WTC11 (cell line): ENCODE data around the gene PREPL. TPM values are rescaled to one million over a fixed set of nuclear protein-coding genes. Genes with fewer than 3 reads are reported as not detected.

Experiments used
- ATAC-seq: fragments of 200-7000 bp; cut with Tn5 transposase; 2 replicates; pipeline ENCODE4 v1.10.0; 2021; ENCODE audit warnings: mild to moderate bottlenecking, moderate library complexity
- CTCF ChIA-PET: fragments of 300-600 bp; sonication (Branson Sonifier 250); formaldehyde crosslinking; loops from one replicate; lab custom pipeline; 2021; ENCODE audit warnings: antibody characterized with exemption; lab: Charles Lee
- POLR2A ChIA-PET: fragments of 350-600 bp; sonication (Branson Sonifier 250); formaldehyde crosslinking; loops from one replicate; lab custom pipeline; 2021; ENCODE audit warnings: antibody characterized with exemption; lab: Charles Lee
- DNase-seq: peaks from one replicate; pipeline ENCODE4 v3.0.0; 2021; ENCODE audit warnings: low spot score
- H3K27ac Mint-ChIP-seq: 2 replicates; pipeline ENCODE4 v1.8.0; 2021; ENCODE audit warnings: mixed read lengths
- H3K27me3 Mint-ChIP-seq: 2 replicates; pipeline ENCODE4 v1.8.0; 2021; ENCODE audit warnings: low read depth, mild to moderate bottlenecking, moderate library complexity, mixed read lengths
- H3K36me3 Mint-ChIP-seq: 2 replicates; pipeline ENCODE4 v1.8.0; 2021; ENCODE audit warnings: mixed read lengths
- H3K4me1 Mint-ChIP-seq: 2 replicates; pipeline ENCODE4 v1.8.0; 2022; ENCODE audit warnings: mixed read lengths
- H3K4me3 Mint-ChIP-seq: 2 replicates; pipeline ENCODE4 v1.8.0; 2021; ENCODE audit warnings: mild to moderate bottlenecking, moderate library complexity, mixed read lengths
- H3K9me3 Mint-ChIP-seq: 2 replicates; pipeline ENCODE4 v1.8.0; 2021; ENCODE audit warnings: mixed read lengths
- ARID4B ChIP-seq: sonication (generic); formaldehyde crosslinking; IDR thresholded peaks from 2 replicates; pipeline ENCODE4 v1.8.0; 2023; ENCODE audit warnings: missing genetic modification reagents, mild to moderate bottlenecking, borderline replicate concordance
- CBFB ChIP-seq: sonication (generic); formaldehyde crosslinking; IDR thresholded peaks from 2 replicates; pipeline ENCODE4 v1.8.1; 2022; ENCODE audit warnings: mild to moderate bottlenecking, low read depth, missing genetic modification reagents
- CREM ChIP-seq: sonication (generic); formaldehyde crosslinking; IDR thresholded peaks from 2 replicates; pipeline ENCODE4 v1.8.1; 2022; ENCODE audit warnings: mild to moderate bottlenecking, missing genetic modification reagents, moderate library complexity
- E2F5 ChIP-seq: sonication (generic); formaldehyde crosslinking; IDR thresholded peaks from 2 replicates; pipeline ENCODE4 v1.8.1; 2022; ENCODE audit warnings: mild to moderate bottlenecking, moderate library complexity, missing genetic modification reagents
- EMX1 ChIP-seq: fragments of 250-450 bp; sonication (Bioruptor Pico); IDR thresholded peaks from 2 replicates; pipeline ENCODE4 v1.8.0; 2021; ENCODE audit warnings: mild to moderate bottlenecking
- ESRRA ChIP-seq: sonication (generic); formaldehyde crosslinking; IDR thresholded peaks from 2 replicates; pipeline ENCODE4 v1.8.1; 2022; ENCODE audit warnings: mild to moderate bottlenecking, missing genetic modification reagents, borderline replicate concordance
- GABPB1 ChIP-seq: sonication (generic); formaldehyde crosslinking; IDR thresholded peaks from 2 replicates; pipeline ENCODE4 v1.8.1; 2023; ENCODE audit warnings: mild to moderate bottlenecking, missing genetic modification reagents
- HMGA2 ChIP-seq: fragments of 250-450 bp; sonication (Bioruptor Pico); IDR thresholded peaks from 2 replicates; pipeline ENCODE4 v1.4.0; 2021; ENCODE audit warnings: mild to moderate bottlenecking, moderate library complexity
- IRF2 ChIP-seq: sonication (generic); formaldehyde crosslinking; IDR thresholded peaks from 2 replicates; pipeline ENCODE4 v1.8.0; 2022; ENCODE audit warnings: low read depth, missing genetic modification reagents, borderline replicate concordance
- JUN ChIP-seq: sonication (generic); formaldehyde crosslinking; IDR thresholded peaks from 2 replicates; pipeline ENCODE4 v1.8.0; 2023; ENCODE audit warnings: mild to moderate bottlenecking, missing genetic modification reagents
- KAT7 ChIP-seq: sonication (generic); formaldehyde crosslinking; IDR thresholded peaks from 2 replicates; pipeline ENCODE4 v1.8.1; 2023; ENCODE audit warnings: missing genetic modification reagents, mild to moderate bottlenecking, borderline replicate concordance
- NFYB ChIP-seq: sonication (generic); formaldehyde crosslinking; conservative IDR thresholded peaks from 2 replicates; pipeline ENCODE4 v1.8.0; 2022; ENCODE audit warnings: low read depth, missing genetic modification reagents
- NR2C2 ChIP-seq: sonication (generic); formaldehyde crosslinking; IDR thresholded peaks from 2 replicates; pipeline ENCODE4 v1.8.0; 2022; ENCODE audit warnings: mild to moderate bottlenecking, missing genetic modification reagents
- PREB ChIP-seq: sonication (generic); formaldehyde crosslinking; IDR thresholded peaks from 2 replicates; pipeline ENCODE4 v1.8.1; 2022; ENCODE audit warnings: mild to moderate bottlenecking, missing genetic modification reagents, moderate library complexity, borderline replicate concordance
- SMAD4 ChIP-seq: sonication (generic); formaldehyde crosslinking; IDR thresholded peaks from 2 replicates; pipeline ENCODE4 v1.8.0; 2022; ENCODE audit warnings: mild to moderate bottlenecking, missing genetic modification reagents
- SP1 ChIP-seq: sonication (generic); formaldehyde crosslinking; conservative IDR thresholded peaks from 2 replicates; pipeline ENCODE4 v1.8.1; 2022; ENCODE audit warnings: missing genetic modification reagents
- ZBTB21 ChIP-seq: sonication (generic); formaldehyde crosslinking; IDR thresholded peaks from 2 replicates; pipeline ENCODE4 v1.8.1; 2023; ENCODE audit warnings: mild to moderate bottlenecking, missing genetic modification reagents, borderline replicate concordance
- ZBTB43 ChIP-seq: sonication (generic); formaldehyde crosslinking; IDR thresholded peaks from 2 replicates; pipeline ENCODE4 v1.8.1; 2023; ENCODE audit warnings: mild to moderate bottlenecking, missing genetic modification reagents
- ZNF281 ChIP-seq: sonication (generic); formaldehyde crosslinking; IDR thresholded peaks from 2 replicates; pipeline ENCODE4 v1.8.0; 2023; ENCODE audit warnings: mild to moderate bottlenecking, missing genetic modification reagents
- ZNF671 ChIP-seq: fragments of 250-450 bp; sonication (Bioruptor Pico); IDR thresholded peaks from 2 replicates; pipeline ENCODE4 v1.8.0; 2021; ENCODE audit warnings: mild to moderate bottlenecking
- total RNA-seq: library from RNA; stranded (reverse); gene quantifications from 3 replicates; pipeline ENCODE4 v1.2.3, GENCODE V29; 2021
- TF ChIP-seq, protein P1 (sequence below): sonication (generic); formaldehyde crosslinking; IDR thresholded peaks from 2 replicates; pipeline ENCODE4 v1.8.1; 2022; ENCODE audit warnings: low read depth, missing genetic modification reagents, borderline replicate concordance
- TF ChIP-seq, protein P2 (sequence below): sonication (generic); formaldehyde crosslinking; IDR thresholded peaks from 2 replicates; pipeline ENCODE4 v1.8.0; 2022; ENCODE audit warnings: mild to moderate bottlenecking, missing genetic modification reagents

The PREPL gene
- total RNA-seq, 1 experiment from 2014 or later, result 29.3 TPM

- TF ChIP-seq CBFB (CRISPR knock-in tag), result no peak
- TF ChIP-seq, protein P1, sequence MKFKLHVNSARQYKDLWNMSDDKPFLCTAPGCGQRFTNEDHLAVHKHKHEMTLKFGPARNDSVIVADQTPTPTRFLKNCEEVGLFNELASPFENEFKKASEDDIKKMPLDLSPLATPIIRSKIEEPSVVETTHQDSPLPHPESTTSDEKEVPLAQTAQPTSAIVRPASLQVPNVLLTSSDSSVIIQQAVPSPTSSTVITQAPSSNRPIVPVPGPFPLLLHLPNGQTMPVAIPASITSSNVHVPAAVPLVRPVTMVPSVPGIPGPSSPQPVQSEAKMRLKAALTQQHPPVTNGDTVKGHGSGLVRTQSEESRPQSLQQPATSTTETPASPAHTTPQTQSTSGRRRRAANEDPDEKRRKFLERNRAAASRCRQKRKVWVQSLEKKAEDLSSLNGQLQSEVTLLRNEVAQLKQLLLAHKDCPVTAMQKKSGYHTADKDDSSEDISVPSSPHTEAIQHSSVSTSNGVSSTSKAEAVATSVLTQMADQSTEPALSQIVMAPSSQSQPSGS, result no peak
- TF ChIP-seq KAT7 (CRISPR knock-in tag), result no peak
- no peak for TF ChIP-seq SP1 (CRISPR knock-in tag)
- TF ChIP-seq HMGA2 (CRISPR knock-in tag), result no peak
These were observed 10.2 kb upstream of the PREPL start (continued) for GRCh38 chr2:44371445-44371844.

GRCh38 chr2:44369392-44369791, 8.1 kb upstream of the PREPL start:
- no peak for ATAC-seq
- Mint-ChIP-seq H3K4me3 (no peak overlapping the region), H3K27me3 (no peaks in the 10 kb centered on the region), H3K27ac (no peak overlapping the region), H3K4me1 (peaks cover 14% of the 10 kb centered on the region)
- POLR2A ChIA-PET, result no interaction called here
- no peak for DNase-seq
- CTCF ChIA-PET, result no interaction called here
- no peak for TF ChIP-seq ZBTB43 (CRISPR knock-in tag)
- TF ChIP-seq, protein P2, sequence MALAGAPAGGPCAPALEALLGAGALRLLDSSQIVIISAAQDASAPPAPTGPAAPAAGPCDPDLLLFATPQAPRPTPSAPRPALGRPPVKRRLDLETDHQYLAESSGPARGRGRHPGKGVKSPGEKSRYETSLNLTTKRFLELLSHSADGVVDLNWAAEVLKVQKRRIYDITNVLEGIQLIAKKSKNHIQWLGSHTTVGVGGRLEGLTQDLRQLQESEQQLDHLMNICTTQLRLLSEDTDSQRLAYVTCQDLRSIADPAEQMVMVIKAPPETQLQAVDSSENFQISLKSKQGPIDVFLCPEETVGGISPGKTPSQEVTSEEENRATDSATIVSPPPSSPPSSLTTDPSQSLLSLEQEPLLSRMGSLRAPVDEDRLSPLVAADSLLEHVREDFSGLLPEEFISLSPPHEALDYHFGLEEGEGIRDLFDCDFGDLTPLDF (CRISPR knock-in tag), result no peak
- no peak for TF ChIP-seq EMX1 (CRISPR knock-in tag)
- no peak for TF ChIP-seq SMAD4
- TF ChIP-seq E2F5 (CRISPR knock-in tag), result no peak
- TF ChIP-seq ESRRA (CRISPR knock-in tag), result no peak
- TF ChIP-seq, all 79 proteins: peak for 0
- H3K36me3 Mint-ChIP-seq, result no peaks in the 10 kb centered on the region
- no peaks in the 10 kb centered on the region for H3K9me3 Mint-ChIP-seq

DNA sequence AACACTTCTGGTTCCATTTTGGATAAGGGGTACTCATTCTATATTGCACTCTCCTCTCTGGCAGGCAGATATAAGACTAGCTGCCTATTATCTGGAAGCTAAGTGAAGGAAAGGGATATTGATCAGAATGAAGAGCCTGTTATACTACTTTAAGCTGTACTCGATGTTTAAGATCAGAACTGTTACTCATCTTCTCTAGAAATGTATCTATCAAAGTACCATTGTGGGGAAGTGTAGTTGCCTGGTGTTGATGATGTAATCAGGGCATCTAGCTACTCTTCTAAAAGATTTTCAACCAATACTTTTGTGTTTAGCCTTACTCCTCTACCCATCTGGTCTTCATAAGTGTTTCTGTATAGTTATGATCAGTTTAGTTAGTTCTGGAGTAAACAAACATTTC, 6.3 kb upstream of the PREPL start:
- ATAC-seq (no peak), DNase-seq (no peak)
- Mint-ChIP-seq H3K9me3 (no peaks in the 10 kb centered on the region), H3K4me3 (no peak overlapping the region), H3K4me1 (peaks cover 21% of the 10 kb centered on the region), H3K36me3 (no peaks in the 10 kb centered on the region), H3K27me3 (no peaks in the 10 kb centered on the region), H3K27ac (no peak overlapping the region)
- POLR2A ChIA-PET, result no interaction called here
- CTCF ChIA-PET, result no interaction called here
- TF ChIP-seq JUN (CRISPR knock-in tag) (no peak), EMX1 (CRISPR knock-in tag) (no peak), NFYB (CRISPR knock-in tag) (no peak), ARID4B (no peak), IRF2 (CRISPR knock-in tag) (no peak), GABPB1 (CRISPR knock-in tag) (no peak), ZNF281 (CRISPR knock-in tag) (no peak), NR2C2 (no peak), ZNF671 (CRISPR knock-in tag) (no peak), KAT7 (CRISPR knock-in tag) (no peak), PREB (no peak), CREM (no peak), ZBTB21 (CRISPR knock-in tag) (no peak)
